Transverse colon (tissue), 4 donors: ENCODE results near the gene OVCH2.

Source experiments
- CTCF ChIP-seq, 5 experiments: fragments of 200-600 bp in 3 of 5; fragments of 450-650 bp in 2 of 5; sonication (generic) in 3 of 5; IDR thresholded peaks; 1 replicate in 2 of 5; 2 replicates in 3 of 5; pipeline ENCODE4 v1.5.1; 2016 to 2017; ENCODE audit warnings: antibody characterized with exemption in 5 of 5, inconsistent platforms in 3 of 5, mild to moderate bottlenecking in 2 of 5, moderate library complexity in 1 of 5
- POLR2A ChIP-seq: fragments of 450-650 bp; IDR thresholded peaks from one replicate; pipeline ENCODE4 v1.6.1; 2016; ENCODE audit warnings: antibody characterized with exemption, mild to moderate bottlenecking, moderate library complexity
- POLR2AphosphoS5 ChIP-seq, 3 donors: sonication (generic); formaldehyde crosslinking; IDR thresholded peaks; one replicate each; pipeline ENCODE4 v1.6.1; 2016; ENCODE audit warnings: antibody characterized with exemption in 3 of 3

GRCh38 chr11:7666292-7666866 lies 39.9 kb downstream of the OVCH2 start:
- no peak for TF ChIP-seq POLR2A
- no peak for TF ChIP-seq CTCF (IDR thresholded peaks at IDR 0.05)
- no peak for TF ChIP-seq POLR2AphosphoS5 (IDR thresholded peaks at IDR 0.05)
